ENCODE results near the gene TNRC6A. TPM values are rescaled to one million over a fixed set of nuclear protein-coding genes. Genes with fewer than 3 reads are reported as not detected.
A peak's percentile ranks its signal among the peaks of the same experiment; 100 is the strongest.
"Not testable (repeated sequence)": the region's sequence is repeated elsewhere in the genome, so short reads cannot be mapped to it uniquely, and the experiment has no call there.

The TNRC6A gene
- total RNA-seq, 2 experiments from 2014 or later = 27.7 to 28.9 TPM

DNA sequence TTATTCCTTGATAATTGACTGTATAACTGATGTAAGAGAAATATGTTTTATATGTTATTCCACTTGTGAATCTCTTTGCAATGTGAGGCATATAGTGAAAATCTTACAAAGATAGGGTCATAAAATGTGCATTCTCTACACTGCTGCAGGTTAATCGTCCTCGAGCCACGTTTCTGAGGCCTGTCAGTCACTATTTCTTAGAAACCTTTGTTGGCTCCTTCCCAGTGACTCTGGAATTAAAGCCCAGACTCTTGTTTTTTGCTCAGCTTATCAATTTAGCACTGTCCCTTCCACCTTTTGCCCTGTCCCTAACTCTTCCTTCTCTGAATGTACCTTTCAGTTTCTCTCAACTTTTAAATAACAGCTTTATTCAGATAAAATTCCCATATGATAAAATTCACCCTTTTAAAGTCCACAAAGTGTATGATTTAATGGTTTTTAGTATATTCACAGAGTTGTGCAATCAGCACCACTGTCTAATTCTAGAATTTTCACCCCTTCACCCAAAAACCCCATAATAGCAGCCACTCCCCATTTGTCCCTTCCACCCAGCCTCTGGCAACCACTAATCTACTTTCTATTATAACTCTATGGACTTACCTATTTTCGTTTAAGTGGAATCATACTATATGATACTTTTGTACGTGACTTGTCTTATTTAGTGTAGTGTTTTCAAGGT is 8.6 kb downstream of the TNRC6A start:
- peak overlapping the region; percentile 9 for H3K27ac Mint-ChIP-seq
- peaks cover 86% of the 10 kb centered on the region for H3K4me1 Mint-ChIP-seq (ENCODE audit: low read depth)
- ChIA-PET POLR2A (interaction anchor here (1.1 to 1.3 kb wide), 2 partner anchors 9 to 11 kb away, joined by 3 to 4 read pairs; no protein-coding TSS in a partner anchor), CTCF (interaction anchor here (1.3 kb wide), 1 partner anchor 10 kb away, joined by 4 read pairs; no protein-coding TSS in a partner anchor)
- ATAC-seq = no peak
- DNase-seq = no peak
- H3K9me3 Mint-ChIP-seq = no peaks in the 10 kb centered on the region
- H3K4me3 Mint-ChIP-seq = no peak overlapping the region
- H3K36me3 Mint-ChIP-seq (ENCODE audit: low read depth) = peaks cover 40% of the 10 kb centered on the region
- no peaks in the 10 kb centered on the region for H3K27me3 Mint-ChIP-seq
- no peak for TF ChIP-seq CTCF (IDR thresholded peaks at IDR 0.05)
- intact Hi-C loops (cut with micrococcal nuclease) = no loop called here

DNA sequence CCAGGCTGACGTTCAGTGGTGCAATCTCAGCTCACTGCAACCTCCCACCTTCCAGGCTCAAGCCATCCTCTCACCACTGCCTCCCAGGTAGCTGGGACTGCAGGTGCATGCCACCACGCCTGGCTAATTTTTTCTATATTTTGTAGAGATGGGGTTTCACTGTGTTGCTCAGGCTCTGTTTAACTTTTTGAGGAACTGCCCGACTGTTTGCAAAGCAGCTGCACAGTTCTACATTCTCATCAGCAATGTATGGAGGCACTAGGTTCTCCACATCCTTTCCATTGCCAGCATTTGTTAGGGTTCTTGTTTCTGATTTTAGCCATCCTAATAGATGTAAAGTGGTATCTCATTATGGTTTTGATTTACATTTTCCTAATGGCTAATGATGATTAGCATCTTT is 9.4 kb downstream of the TNRC6A start:
- no peak for ATAC-seq
- no peaks in the 10 kb centered on the region for H3K27me3 Mint-ChIP-seq
- peaks cover 83% of the 10 kb centered on the region for H3K4me1 Mint-ChIP-seq (ENCODE audit: low read depth)
- H3K4me3 Mint-ChIP-seq = no peak overlapping the region
- TF ChIP-seq CTCF (IDR thresholded peaks at IDR 0.05) = no peak
- no peak overlapping the region for H3K27ac Mint-ChIP-seq
- ChIA-PET POLR2A (no interaction called here), CTCF (no interaction called here)
- no peak for DNase-seq
- H3K36me3 Mint-ChIP-seq (ENCODE audit: low read depth) = peaks cover 34% of the 10 kb centered on the region
- intact Hi-C loops (cut with micrococcal nuclease) = no loop called here
- no peaks in the 10 kb centered on the region for H3K9me3 Mint-ChIP-seq

GRCh38 chr16:24741862-24742261 is 12.4 kb downstream of the TNRC6A start:
- ChIA-PET CTCF (no interaction called here), POLR2A (interaction anchor here (0.8 to 1.5 kb wide), 2 partner anchors 10 to 19 kb away, joined by 3 to 4 read pairs; no protein-coding TSS in a partner anchor)
- H3K9me3 Mint-ChIP-seq = no peaks in the 10 kb centered on the region
- peaks cover 78% of the 10 kb centered on the region for H3K4me1 Mint-ChIP-seq (ENCODE audit: low read depth)
- ATAC-seq (no peak), DNase-seq (no peak)
- no peak overlapping the region for H3K4me3 Mint-ChIP-seq
- H3K27me3 Mint-ChIP-seq = no peaks in the 10 kb centered on the region
- H3K27ac Mint-ChIP-seq = no peak overlapping the region
- no peak for TF ChIP-seq CTCF (IDR thresholded peaks at IDR 0.05)
- intact Hi-C loops (cut with micrococcal nuclease) = no loop called here
- peaks cover 34% of the 10 kb centered on the region for H3K36me3 Mint-ChIP-seq (ENCODE audit: low read depth)

DNA sequence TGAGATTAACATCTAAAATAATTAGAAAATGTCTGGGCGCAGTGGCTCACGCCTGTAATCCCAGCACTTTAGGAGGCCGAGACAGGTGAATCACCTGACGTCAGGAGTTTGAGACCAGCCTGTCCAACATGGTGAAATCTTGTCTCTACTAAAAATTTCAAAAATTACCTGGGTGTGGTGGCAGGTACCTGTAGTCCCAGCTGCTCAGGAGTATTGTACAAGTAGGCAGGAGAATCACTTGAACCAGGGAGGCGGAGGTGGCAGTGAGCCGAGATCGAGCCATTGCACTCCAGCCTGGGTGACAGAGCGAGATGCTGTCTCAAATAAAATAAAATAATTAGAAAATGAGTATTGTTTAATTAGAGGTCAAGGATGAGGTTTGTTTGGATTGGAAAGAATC is 13.2 kb downstream of the TNRC6A start:
- H3K27me3 Mint-ChIP-seq; intact Hi-C loops (cut with micrococcal nuclease); DNase-seq; H3K9me3 Mint-ChIP-seq; H3K27ac Mint-ChIP-seq; ATAC-seq; H3K4me3 Mint-ChIP-seq; CTCF ChIA-PET: not testable (repeated sequence)
- Mint-ChIP-seq H3K36me3 (ENCODE audit: low read depth) (peaks cover 34% of the 10 kb centered on the region), H3K4me1 (ENCODE audit: low read depth) (peaks cover 77% of the 10 kb centered on the region)
- POLR2A ChIA-PET = interaction anchor here (1.1 kb wide), 1 partner anchor 13 kb away, joined by 3 read pairs; the partner anchor contains the start of gene TNRC6A

DNA sequence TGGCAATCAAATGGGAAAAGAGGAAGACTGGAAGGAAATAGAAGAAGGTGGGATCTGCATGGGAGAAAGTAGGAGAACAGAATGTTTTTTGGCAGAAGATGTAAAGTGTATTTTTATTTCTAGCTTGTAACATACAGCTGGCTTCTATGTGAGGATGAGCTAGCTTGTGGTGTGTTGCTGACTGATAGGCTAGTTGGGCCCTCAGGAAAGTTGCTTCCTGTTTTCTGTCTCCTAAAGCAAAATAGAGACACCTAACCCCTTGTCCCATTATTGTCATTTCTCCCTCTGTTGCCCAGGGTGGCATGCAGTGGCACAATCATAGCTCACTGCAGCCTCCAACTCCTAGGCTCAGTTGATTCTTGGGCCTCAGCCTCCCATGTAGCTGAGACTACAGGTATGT is 15.9 kb downstream of the TNRC6A start:
- Mint-ChIP-seq H3K4me3 (no peak overlapping the region), H3K4me1 (ENCODE audit: low read depth) (peaks cover 71% of the 10 kb centered on the region), H3K36me3 (ENCODE audit: low read depth) (peaks cover 29% of the 10 kb centered on the region), H3K27me3 (no peaks in the 10 kb centered on the region), H3K27ac (peak overlapping the region; percentile 50), H3K9me3 (no peaks in the 10 kb centered on the region)
- POLR2A ChIA-PET = interaction anchor here (0.7 to 0.9 kb wide), 2 partner anchors 9 to 17 kb away, joined by 3 read pairs; no protein-coding TSS in a partner anchor
- ATAC-seq (no peak), DNase-seq (no peak)
- intact Hi-C loops (cut with micrococcal nuclease) = no loop called here
- CTCF ChIA-PET = interaction anchor here (1.1 to 1.6 kb wide), 3 partner anchors 10 to 228 kb away, joined by 3 to 4 read pairs (median 3); no protein-coding TSS in a partner anchor
- TF ChIP-seq CTCF (IDR thresholded peaks at IDR 0.05) = no peak

Measured in activated CD8-positive, alpha-beta T cell treated with anti-CD3 and anti-CD28 coated beads for 36 hours (primary cell).